Activated T-cell treated with anti-CD3 and anti-CD28 coated beads, Interleukin-2, amount 50 U/mL, for 72 hours (primary cell): ENCODE results near the gene SCYL3. TPM values are rescaled to one million over a fixed set of nuclear protein-coding genes. Genes with fewer than 3 reads are reported as not detected.
A peak's percentile ranks its signal among the peaks of the same experiment; 100 is the strongest.
"Not testable (repeated sequence)": the region's sequence is repeated elsewhere in the genome, so short reads cannot be mapped to it uniquely, and the experiment has no call there.

Experiments
- ATAC-seq, 2 donors: fragments of 150-1000 bp; cut with Tn5 transposase; replicated peaks in 1 of 2; 2 replicates each; pipeline ENCODE4 v1.10.0; 2021; ENCODE audit warnings: moderate library complexity in 2 of 2, mild to moderate bottlenecking in 1 of 2
- DNase-seq, 2 donors: peaks; one replicate each; pipeline ENCODE4 v3.0.0; 2021 to 2022; ENCODE audit warnings: mixed read lengths in 1 of 2
- H3K27ac Mint-ChIP-seq: one replicate; pipeline ENCODE4 v1.8.0; 2022; ENCODE audit warnings: mild to moderate bottlenecking, moderate library complexity, mixed read lengths
- H3K27me3 Mint-ChIP-seq: one replicate; pipeline ENCODE4 v1.8.0; 2022; ENCODE audit warnings: low read depth, mixed read lengths
- H3K36me3 Mint-ChIP-seq, 2 donors: one replicate each; pipeline ENCODE4 v1.8.0; 2022; ENCODE audit warnings: mixed read lengths in 2 of 2, mild to moderate bottlenecking in 1 of 2; ENCODE audit not compliant: insufficient read depth in 2 of 2
- H3K4me1 Mint-ChIP-seq: one replicate; pipeline ENCODE4 v1.8.0; 2022; ENCODE audit warnings: low read depth, mixed read lengths
- H3K4me3 Mint-ChIP-seq, 2 donors: one replicate each; pipeline ENCODE4 v1.8.0; 2022; ENCODE audit warnings: mild to moderate bottlenecking in 2 of 2, mixed read lengths in 2 of 2, moderate library complexity in 2 of 2
- H3K9me3 Mint-ChIP-seq, 2 donors: one replicate each; pipeline ENCODE4 v1.8.0; 2022; ENCODE audit warnings: mixed read lengths in 2 of 2
- total RNA-seq, 2 donors: library from RNA; stranded (reverse); gene quantifications; one replicate each; pipeline ENCODE4 v1.2.3, GENCODE V29; 2022

Gene SCYL3
- 10 to 100 TPM; 17.9 to 19.1 TPM for total RNA-seq

GRCh38 chr1:169893645-169894423 lies at the start of gene SCYL3:
Gene SCYL3 (minus strand): TSS chr1:169893896. CDS start chr1:169888840, 5,056 bp downstream.
- ATAC-seq (peak; percentile 86 to 89), DNase-seq (peak; percentile 88 to 93)
- Mint-ChIP-seq H3K9me3 (peaks cover 0 to 2% of the 10 kb centered on the region in 2 donors), H3K27me3 (peaks cover 6% of the 10 kb centered on the region), H3K4me1 (peaks cover 56% of the 10 kb centered on the region), H3K36me3 (no peaks in the 10 kb centered on the region), H3K27ac (peak within 1 kb of the TSS; percentile 100), H3K4me3 (peak within 1 kb of the TSS; percentile 81 to 91)

DNA sequence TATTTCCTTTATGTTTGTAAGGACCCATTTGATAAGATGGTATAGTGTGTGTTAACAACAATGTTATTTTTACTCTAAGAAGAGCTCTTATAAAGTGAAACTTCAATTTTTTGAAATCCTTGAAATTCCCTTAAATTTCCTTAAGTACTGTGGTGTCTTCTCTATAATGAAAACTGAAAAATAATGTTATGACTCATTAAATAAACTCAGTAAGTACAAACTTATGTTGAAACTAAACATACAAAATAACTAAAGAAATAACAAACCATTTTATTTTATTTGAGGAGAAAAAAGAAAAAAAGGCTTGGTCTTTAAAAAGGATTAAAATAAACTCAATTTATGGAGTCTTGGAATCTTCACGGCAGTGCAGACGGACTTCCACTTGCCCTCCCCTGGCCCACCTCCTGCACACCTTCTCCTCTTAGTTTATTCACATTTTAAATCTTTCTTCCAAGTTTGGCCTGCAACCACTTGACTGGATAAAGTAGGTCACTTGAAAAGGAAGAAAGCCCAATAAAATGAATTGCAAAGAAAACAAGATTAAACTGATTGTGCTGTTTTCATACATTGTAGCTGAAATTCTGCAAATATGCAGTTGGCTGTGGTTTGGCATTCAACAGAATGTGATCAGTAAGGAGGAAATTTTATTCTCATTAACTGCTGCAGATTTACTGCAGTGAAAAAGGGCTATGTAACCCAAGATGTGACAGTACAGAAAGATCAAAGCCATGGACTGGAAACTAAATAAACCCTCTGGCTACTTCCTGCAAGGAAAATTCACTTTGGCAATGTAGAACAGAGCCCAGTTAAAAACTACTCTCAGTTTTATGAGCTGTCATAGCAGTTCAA lies 48.5 kb upstream of the SCYL3 start:
- Mint-ChIP-seq H3K27ac (no peak overlapping the region), H3K4me1 (no peaks in the 10 kb centered on the region), H3K27me3 (no peaks in the 10 kb centered on the region), H3K4me3 (no peak overlapping the region), H3K9me3 (no peaks in the 10 kb centered on the region), H3K36me3 (no peaks in the 10 kb centered on the region)
- DNase-seq = no peak
- ATAC-seq = no peak

- no peak overlapping the region for H3K4me3 Mint-ChIP-seq
- no peak for DNase-seq
- H3K36me3 Mint-ChIP-seq = no peaks in the 10 kb centered on the region
- no peak overlapping the region for H3K27ac Mint-ChIP-seq
- no peak for ATAC-seq
- H3K9me3 Mint-ChIP-seq = no peaks in the 10 kb centered on the region
- no peaks in the 10 kb centered on the region for H3K4me1 Mint-ChIP-seq
- H3K27me3 Mint-ChIP-seq = no peaks in the 10 kb centered on the region
Measured at GRCh38 chr1:169933984-169934725, 40.5 kb upstream of the SCYL3 start.

GRCh38 chr1:169931795-169932231 lies 38.1 kb upstream of the SCYL3 start:
- H3K4me3 Mint-ChIP-seq = no peak overlapping the region
- H3K27me3 Mint-ChIP-seq = no peaks in the 10 kb centered on the region
- H3K36me3 Mint-ChIP-seq = no peaks in the 10 kb centered on the region
- no peaks in the 10 kb centered on the region for H3K9me3 Mint-ChIP-seq
- ATAC-seq = no peak
- no peak for DNase-seq
- no peaks in the 10 kb centered on the region for H3K4me1 Mint-ChIP-seq
- no peak overlapping the region for H3K27ac Mint-ChIP-seq

DNA sequence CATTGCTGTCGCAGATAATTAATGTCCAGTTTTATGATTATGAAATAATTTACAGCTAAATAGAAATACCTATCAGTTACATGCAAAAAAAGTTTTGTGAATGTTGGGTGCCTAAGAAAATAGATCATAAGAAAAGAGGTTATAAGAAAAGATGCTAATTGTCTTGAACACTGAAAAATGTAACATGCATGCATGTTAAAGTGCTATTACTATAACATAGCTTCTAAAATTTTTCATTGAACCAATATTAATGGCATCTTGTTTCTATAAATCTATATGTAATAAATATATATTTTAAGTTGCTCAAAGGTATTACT lies 35.5 kb upstream of the SCYL3 start:
- no peak overlapping the region for H3K27ac Mint-ChIP-seq
- no peaks in the 10 kb centered on the region for H3K27me3 Mint-ChIP-seq
- no peaks in the 10 kb centered on the region for H3K36me3 Mint-ChIP-seq
- DNase-seq = no peak
- H3K4me1 Mint-ChIP-seq = no peaks in the 10 kb centered on the region
- ATAC-seq = no peak
- H3K9me3 Mint-ChIP-seq = no peaks in the 10 kb centered on the region
- no peak overlapping the region for H3K4me3 Mint-ChIP-seq

DNA sequence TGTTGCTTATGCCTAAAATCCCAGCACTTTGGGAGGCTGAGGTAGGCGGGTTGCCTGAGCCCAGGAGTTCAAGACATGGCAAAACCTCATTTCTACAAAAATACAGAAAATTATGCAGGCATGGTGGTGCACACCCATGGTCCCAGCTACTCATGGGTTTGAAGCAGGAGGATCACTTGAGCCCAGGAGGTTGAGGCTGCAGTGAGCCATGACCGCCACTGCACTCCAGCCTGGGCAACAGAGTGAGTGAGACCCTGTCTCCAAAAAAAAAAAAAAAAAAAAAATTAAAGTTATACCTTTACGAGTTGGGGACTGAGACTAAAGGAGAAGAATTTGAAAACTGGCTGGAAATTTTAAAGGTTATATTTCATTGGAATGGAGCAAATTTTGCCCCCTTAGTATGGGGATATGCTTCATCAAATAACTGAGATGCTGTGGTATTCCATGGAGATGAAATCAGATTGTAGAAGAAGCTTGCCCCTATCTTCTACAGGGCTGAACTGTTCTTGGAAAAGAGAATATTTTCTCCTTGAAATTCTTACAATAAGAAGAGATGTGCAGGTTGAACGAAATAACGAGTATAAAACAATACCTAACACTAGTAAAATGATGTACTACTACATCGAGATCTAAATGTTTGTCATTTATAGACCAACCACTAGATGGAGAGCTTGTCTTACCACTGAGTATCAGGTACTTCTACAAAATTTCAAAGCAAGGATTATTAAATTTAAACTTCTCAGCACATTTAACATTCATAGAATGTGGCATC lies 34.9 kb upstream of the SCYL3 start:
- peak; percentile 65 to 73 for ATAC-seq
- Mint-ChIP-seq H3K27ac (no peak overlapping the region), H3K36me3 (no peaks in the 10 kb centered on the region), H3K27me3 (no peaks in the 10 kb centered on the region), H3K4me3 (no peak overlapping the region), H3K4me1 (no peaks in the 10 kb centered on the region), H3K9me3 (no peaks in the 10 kb centered on the region)
- no peak for DNase-seq

GRCh38 chr1:169925505-169926482 lies 32.1 kb upstream of the SCYL3 start:
- H3K9me3 Mint-ChIP-seq = no peaks in the 10 kb centered on the region
- H3K4me3 Mint-ChIP-seq = no peak overlapping the region
- DNase-seq (no peak), ATAC-seq (peak; percentile 50 to 73)
- H3K4me1 Mint-ChIP-seq = no peaks in the 10 kb centered on the region
- no peak overlapping the region for H3K27ac Mint-ChIP-seq
- H3K27me3 Mint-ChIP-seq = no peaks in the 10 kb centered on the region
- peaks cover 0 to 4% of the 10 kb centered on the region in 2 donors for H3K36me3 Mint-ChIP-seq

- Mint-ChIP-seq H3K9me3 (no peaks in the 10 kb centered on the region), H3K4me1 (no peaks in the 10 kb centered on the region), H3K36me3 (peaks cover 0 to 4% of the 10 kb centered on the region in 2 donors), H3K27me3 (no peaks in the 10 kb centered on the region), H3K4me3 (no peak overlapping the region), H3K27ac (no peak overlapping the region)
- no peak for ATAC-seq
- DNase-seq = no peak
Measured at GRCh38 chr1:169924829-169925228, 31.1 kb upstream of the SCYL3 start.

- Mint-ChIP-seq H3K27ac (no peak overlapping the region), H3K36me3 (peaks cover 0 to 4% of the 10 kb centered on the region in 2 donors), H3K9me3 (no peaks in the 10 kb centered on the region), H3K27me3 (no peaks in the 10 kb centered on the region), H3K4me1 (no peaks in the 10 kb centered on the region), H3K4me3 (no peak overlapping the region)
- no peak for ATAC-seq
- DNase-seq = no peak
Measured at GRCh38 chr1:169924063-169924462, 30.4 kb upstream of the SCYL3 start.

- Mint-ChIP-seq H3K4me3 (no peak overlapping the region), H3K27ac (no peak overlapping the region), H3K4me1 (no peaks in the 10 kb centered on the region), H3K27me3 (no peaks in the 10 kb centered on the region), H3K9me3 (no peaks in the 10 kb centered on the region), H3K36me3 (peaks cover 0 to 4% of the 10 kb centered on the region in 2 donors)
- ATAC-seq (no peak), DNase-seq (no peak)
Measured at GRCh38 chr1:169921080-169921479, 27.4 kb upstream of the SCYL3 start.

DNA sequence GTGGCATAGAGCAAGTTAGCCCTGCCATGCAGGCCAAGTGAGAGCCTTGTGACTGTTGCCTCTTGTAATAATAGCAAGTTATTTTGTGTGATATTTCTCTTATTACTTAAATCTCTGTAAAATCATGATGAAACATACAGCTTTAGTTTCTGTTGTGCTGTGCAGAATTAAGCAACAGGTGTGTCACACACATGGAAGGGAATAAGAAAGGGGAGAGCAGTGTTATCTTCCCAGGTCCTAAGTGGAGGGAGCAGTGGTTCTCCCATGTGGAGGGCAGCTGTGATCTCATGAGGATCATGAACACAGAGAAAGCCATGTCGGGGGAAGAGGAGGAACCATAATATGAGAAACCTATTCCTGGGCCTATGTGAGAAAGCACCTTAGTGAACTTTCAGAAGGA lies 25.2 kb upstream of the SCYL3 start:
- Mint-ChIP-seq H3K27me3 (no peaks in the 10 kb centered on the region), H3K36me3 (peaks cover 0 to 4% of the 10 kb centered on the region in 2 donors), H3K27ac (no peak overlapping the region), H3K4me3 (no peak overlapping the region), H3K9me3 (no peaks in the 10 kb centered on the region), H3K4me1 (peaks cover 18% of the 10 kb centered on the region)
- no peak for ATAC-seq
- no peak for DNase-seq

GRCh38 chr1:169918220-169918619 lies 24.5 kb upstream of the SCYL3 start:
- H3K4me1 Mint-ChIP-seq = peaks cover 18% of the 10 kb centered on the region
- not testable (repeated sequence) for ATAC-seq, DNase-seq, H3K27ac Mint-ChIP-seq, H3K9me3 Mint-ChIP-seq, H3K36me3 Mint-ChIP-seq, H3K27me3 Mint-ChIP-seq, H3K4me3 Mint-ChIP-seq
